H9 (cell line): ENCODE measurements around the gene ZNF860. TPM values are rescaled to one million over a fixed set of nuclear protein-coding genes. Genes with fewer than 3 reads are reported as not detected.
A peak's percentile ranks its signal among the peaks of the same experiment; 100 is the strongest.

Source experiments
- DNase-seq: peaks from one replicate; pipeline ENCODE4 v3.0.0-alpha.2; 2017
- H2AFZ ChIP-seq: one replicate; pipeline ENCODE4 v1.6.1; 2013; ENCODE audit warnings: mild to moderate bottlenecking, low read length, control low read depth, moderate library complexity
- H2AK5ac ChIP-seq: 2 replicates; pipeline ENCODE4 v1.6.1; 2013; ENCODE audit warnings: low read length, control low read depth, mixed read lengths; ENCODE audit not compliant: insufficient read length
- H2BK120ac ChIP-seq: one replicate; pipeline ENCODE4 v1.6.1; 2013; ENCODE audit warnings: low read depth, mild to moderate bottlenecking, low read length, control low read depth, inconsistent platforms; ENCODE audit not compliant: poor library complexity, severe bottlenecking
- H2BK12ac ChIP-seq: 2 replicates; pipeline ENCODE4 v1.6.1; 2013; ENCODE audit warnings: low read length, control low read depth, mixed read lengths, low read depth; ENCODE audit not compliant: insufficient read length
- H2BK15ac ChIP-seq: 2 replicates; pipeline ENCODE4 v1.6.1; 2013; ENCODE audit warnings: low read depth, low read length, control low read depth
- H2BK20ac ChIP-seq: one replicate; pipeline ENCODE4 v1.6.1; 2013; ENCODE audit warnings: low read depth, mild to moderate bottlenecking, low read length, control low read depth, inconsistent platforms; ENCODE audit not compliant: poor library complexity, severe bottlenecking
- H2BK5ac ChIP-seq: 2 replicates; pipeline ENCODE4 v1.6.1; 2013; ENCODE audit warnings: low read length, control low read depth, mixed read lengths; ENCODE audit not compliant: insufficient read length
- H3K14ac ChIP-seq: 2 replicates; pipeline ENCODE4 v1.6.1; 2013; ENCODE audit warnings: low read length, control low read depth; ENCODE audit not compliant: insufficient read depth
- H3K18ac ChIP-seq: 2 replicates; pipeline ENCODE4 v1.6.1; 2013; ENCODE audit warnings: low read depth, mild to moderate bottlenecking, mixed read lengths, low read length, control low read depth; ENCODE audit not compliant: insufficient read length
- H3K23ac ChIP-seq: 2 replicates; pipeline ENCODE4 v1.6.1; 2013; ENCODE audit warnings: low read length, control low read depth, mixed read lengths, low read depth; ENCODE audit not compliant: insufficient read length
- H3K23me2 ChIP-seq: 2 replicates; pipeline ENCODE4 v1.6.1; 2013; ENCODE audit warnings: low read depth, mild to moderate bottlenecking, mixed read lengths, low read length, control low read depth; ENCODE audit not compliant: insufficient read length, poor library complexity, severe bottlenecking
- H3K27ac ChIP-seq: 2 replicates; pipeline ENCODE4 v1.5.1; 2013; ENCODE audit warnings: low read length, control low read depth, mixed read lengths, low read depth; ENCODE audit not compliant: insufficient read length
- H3K27me3 ChIP-seq: 2 replicates; pipeline ENCODE4 v1.6.1; 2013; ENCODE audit warnings: low read length, control low read depth, inconsistent platforms; ENCODE audit not compliant: insufficient read depth
- H3K4ac ChIP-seq: 2 replicates; pipeline ENCODE4 v1.6.1; 2013; ENCODE audit warnings: low read depth, mild to moderate bottlenecking, control low read depth, inconsistent platforms, low read length, moderate library complexity
- H3K4me1 ChIP-seq: 2 replicates; pipeline ENCODE4 v1.6.1; 2013; ENCODE audit warnings: low read length, control low read depth, inconsistent platforms; ENCODE audit not compliant: insufficient read depth
- H3K4me2 ChIP-seq: 2 replicates; pipeline ENCODE4 v1.6.1; 2013; ENCODE audit warnings: low read length, control low read depth, mixed read lengths; ENCODE audit not compliant: insufficient read length, insufficient read depth
- H3K56ac ChIP-seq: 2 replicates; pipeline ENCODE4 v1.6.1; 2013; ENCODE audit warnings: low read depth, mild to moderate bottlenecking, mixed read lengths, low read length, control low read depth; ENCODE audit not compliant: insufficient read length
- H3K79me1 ChIP-seq: 2 replicates; pipeline ENCODE4 v1.6.1; 2013; ENCODE audit warnings: low read depth, mild to moderate bottlenecking, moderate library complexity, low read length, control low read depth, inconsistent platforms; ENCODE audit not compliant: insufficient read depth, poor library complexity, severe bottlenecking
- H3K79me2 ChIP-seq: 2 replicates; pipeline ENCODE4 v1.6.1; 2013; ENCODE audit warnings: low read length, control low read depth, inconsistent platforms; ENCODE audit not compliant: insufficient read depth
- H3K9ac ChIP-seq: 2 replicates; pipeline ENCODE4 v1.6.1; 2013; ENCODE audit warnings: low read length, control low read depth, mixed read lengths; ENCODE audit not compliant: insufficient read length; ENCODE audit errors: extremely low read depth
- H3K9me3 ChIP-seq: one replicate; pipeline ENCODE4 v1.6.1; 2013; ENCODE audit warnings: low read depth, low read length, inconsistent platforms; ENCODE audit not compliant: control insufficient read depth
- H3T11ph ChIP-seq: one replicate; pipeline ENCODE4 v1.6.1; 2013; ENCODE audit warnings: mild to moderate bottlenecking, low read length, control low read depth, inconsistent platforms
- H4K20me1 ChIP-seq: one replicate; pipeline ENCODE4 v1.6.1; 2013; ENCODE audit not compliant: control insufficient read depth, insufficient read length, insufficient read depth
- H4K5ac ChIP-seq: 2 replicates; pipeline ENCODE4 v1.6.1; 2013; ENCODE audit warnings: low read depth, mild to moderate bottlenecking, mixed read lengths, low read length, control low read depth; ENCODE audit not compliant: insufficient read length
- H4K8ac ChIP-seq: replicated peaks from 2 replicates; pipeline ENCODE4 v1.6.1; 2013; ENCODE audit warnings: low read length, control low read depth, mixed read lengths, low read depth; ENCODE audit not compliant: insufficient read length
- H4K91ac ChIP-seq: 2 replicates; pipeline ENCODE4 v1.6.1; 2013; ENCODE audit warnings: low read depth, mild to moderate bottlenecking, moderate library complexity, mixed read lengths, low read length, control low read depth; ENCODE audit not compliant: insufficient read length
- H3K27ac Mint-ChIP-seq, 3 experiments: 2 replicates in 2 of 3; 3 replicates in 1 of 3; pipeline ENCODE4 v1.8.0; 2020 to 2021; ENCODE audit warnings: mixed read lengths in 3 of 3, mild to moderate bottlenecking in 1 of 3, moderate library complexity in 1 of 3
- H3K27me3 Mint-ChIP-seq: 2 replicates; pipeline ENCODE4 v1.8.0; 2021; ENCODE audit warnings: low read depth, mild to moderate bottlenecking, moderate library complexity, mixed read lengths
- H3K36me3 Mint-ChIP-seq, 3 experiments: 2 replicates in 2 of 3; 3 replicates in 1 of 3; pipeline ENCODE4 v1.8.0; 2020 to 2021; ENCODE audit warnings: low read depth in 3 of 3, mixed read lengths in 3 of 3; ENCODE audit not compliant: insufficient read depth in 1 of 3
- H3K4me1 Mint-ChIP-seq, 2 experiments: 2 replicates each; pipeline ENCODE4 v1.8.0; 2020; ENCODE audit warnings: mixed read lengths in 2 of 2
- H3K4me3 Mint-ChIP-seq, 2 experiments: 2 replicates in 1 of 2; 3 replicates in 1 of 2; pipeline ENCODE4 v1.8.0; 2020 to 2021; ENCODE audit warnings: mild to moderate bottlenecking in 2 of 2, mixed read lengths in 2 of 2, moderate library complexity in 1 of 2
- H3K9me3 Mint-ChIP-seq, 2 experiments: 2 replicates in 1 of 2; 3 replicates in 1 of 2; pipeline ENCODE4 v1.8.0; 2020; ENCODE audit warnings: mild to moderate bottlenecking in 2 of 2, mixed read lengths in 2 of 2, moderate library complexity in 1 of 2
- WGBS: extraction: QIAGEN DNeasy Blood & Tissue Kit; methylation state at CpG from one replicate; pipeline ENCODE4 v1.1.7; 2013; ENCODE audit warnings: missing lambda C conversion rate, low lambda C conversion rate, mixed read lengths; ENCODE audit not compliant: insufficient read length; ENCODE audit errors: extremely low coverage; 5-methylcytosine and 5-hydroxymethylcytosine counted together
- total RNA-seq: library from RNA; stranded (reverse); gene quantifications from 2 replicates; pipeline ENCODE4 v1.2.1, GENCODE V29; 2021
- TF ChIP-seq, protein P1 (sequence below): fragments of 200-600 bp; sonication (generic); conservative IDR thresholded peaks from 3 replicates; pipeline ENCODE4 v1.8.0; 2021; ENCODE audit warnings: antibody characterized with exemption, mild to moderate bottlenecking

ZNF860 gene
- total RNA-seq, 1 experiment from 2014 or later: 2.6 TPM

DNA sequence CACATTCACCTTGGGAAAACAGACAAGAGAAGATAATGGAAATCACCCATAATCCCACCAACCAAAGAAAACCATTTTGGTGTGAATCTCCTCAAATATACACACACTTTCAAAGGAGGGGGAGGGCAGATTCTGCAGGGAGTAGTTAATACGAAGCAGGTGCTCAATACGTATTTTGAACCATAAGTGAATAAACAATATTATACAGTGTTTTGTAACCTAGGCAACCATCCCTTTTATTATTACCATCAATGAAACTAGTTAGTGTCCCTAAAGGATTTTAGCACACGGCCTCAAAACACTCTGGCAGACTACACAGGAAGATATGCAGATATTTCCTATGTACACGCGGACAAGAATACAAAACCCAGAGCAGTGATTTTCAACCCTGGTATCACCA, 6.6 kb upstream of the ZNF860 start:
- no peak overlapping the region for H2BK5ac ChIP-seq
- TF ChIP-seq, protein P1, sequence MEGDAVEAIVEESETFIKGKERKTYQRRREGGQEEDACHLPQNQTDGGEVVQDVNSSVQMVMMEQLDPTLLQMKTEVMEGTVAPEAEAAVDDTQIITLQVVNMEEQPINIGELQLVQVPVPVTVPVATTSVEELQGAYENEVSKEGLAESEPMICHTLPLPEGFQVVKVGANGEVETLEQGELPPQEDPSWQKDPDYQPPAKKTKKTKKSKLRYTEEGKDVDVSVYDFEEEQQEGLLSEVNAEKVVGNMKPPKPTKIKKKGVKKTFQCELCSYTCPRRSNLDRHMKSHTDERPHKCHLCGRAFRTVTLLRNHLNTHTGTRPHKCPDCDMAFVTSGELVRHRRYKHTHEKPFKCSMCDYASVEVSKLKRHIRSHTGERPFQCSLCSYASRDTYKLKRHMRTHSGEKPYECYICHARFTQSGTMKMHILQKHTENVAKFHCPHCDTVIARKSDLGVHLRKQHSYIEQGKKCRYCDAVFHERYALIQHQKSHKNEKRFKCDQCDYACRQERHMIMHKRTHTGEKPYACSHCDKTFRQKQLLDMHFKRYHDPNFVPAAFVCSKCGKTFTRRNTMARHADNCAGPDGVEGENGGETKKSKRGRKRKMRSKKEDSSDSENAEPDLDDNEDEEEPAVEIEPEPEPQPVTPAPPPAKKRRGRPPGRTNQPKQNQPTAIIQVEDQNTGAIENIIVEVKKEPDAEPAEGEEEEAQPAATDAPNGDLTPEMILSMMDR: no peak
- WGBS: no CpG with 5 or more reads among the region's 5 CpGs
- no peak overlapping the region for H3K4me3 Mint-ChIP-seq
- H2BK120ac ChIP-seq: no peak overlapping the region
- H3K9me3 ChIP-seq: no peaks in the 10 kb centered on the region
- no peak overlapping the region for H3K14ac ChIP-seq
- H2BK15ac ChIP-seq: no peak overlapping the region
- no peak for DNase-seq
- H3K9ac ChIP-seq: no peak overlapping the region
- no peaks in the 10 kb centered on the region for H3K27me3 Mint-ChIP-seq
- H4K20me1 ChIP-seq: no peaks in the 10 kb centered on the region
- H3K79me2 ChIP-seq: peaks cover 40% of the 10 kb centered on the region; the same call in 1 of the 2 replicates
- no peak overlapping the region for H3T11ph ChIP-seq
- H3K4me1 Mint-ChIP-seq: peaks cover 34 to 51% of the 10 kb centered on the region in 2 experiments
- H4K91ac ChIP-seq: no peak overlapping the region
- H3K4me1 ChIP-seq: peaks cover 11% of the 10 kb centered on the region
- H3K27ac ChIP-seq: no peak overlapping the region
- H4K5ac ChIP-seq: no peak overlapping the region
- H2AK5ac ChIP-seq: no peak overlapping the region
- H3K9me3 Mint-ChIP-seq: no peaks in the 10 kb centered on the region
- H3K79me1 ChIP-seq: no peaks in the 10 kb centered on the region
- H3K23ac ChIP-seq: no peak overlapping the region
- no peak overlapping the region for H3K18ac ChIP-seq
- peak overlapping the region in 1 of 3 experiments; percentile 31; a peak in 1 of 7 replicates for H3K27ac Mint-ChIP-seq
- H3K4me2 ChIP-seq: no peak overlapping the region
- H2AFZ ChIP-seq: no peak overlapping the region
- H3K23me2 ChIP-seq: no peaks in the 10 kb centered on the region
- no peak overlapping the region for H4K8ac ChIP-seq
- no peak overlapping the region for H2BK12ac ChIP-seq
- no peaks in the 10 kb centered on the region for H3K27me3 ChIP-seq
- peaks cover 8 to 17% (median 11%) of the 10 kb centered on the region in 3 experiments for H3K36me3 Mint-ChIP-seq
- H3K56ac ChIP-seq: no peak overlapping the region
- no peak overlapping the region for H3K4ac ChIP-seq
- no peak overlapping the region for H2BK20ac ChIP-seq
